A673 (cell line): ENCODE data around the gene FBXO34. TPM values are rescaled to one million over a fixed set of nuclear protein-coding genes. Genes with fewer than 3 reads are reported as not detected.

Experiments
- BruUV-seq: library from RNA; stranded (reverse); fragments of 400-500 nt; replicated peaks from 2 replicates; lab custom pipeline; 2021; lab: Mats Ljungman, UMichigan
- CTCF ChIA-PET: fragments of 300-600 bp; sonication (Branson Sonifier 250); formaldehyde crosslinking; loops from one replicate; lab custom pipeline; 2022; ENCODE audit warnings: antibody characterized with exemption; lab: Charles Lee
- POLR2A ChIA-PET: fragments of 300-600 bp; sonication (Branson Sonifier 250); formaldehyde crosslinking; loops from one replicate; lab custom pipeline; 2022; ENCODE audit warnings: antibody characterized with exemption; ENCODE audit not compliant: low non-redundant PET; lab: Charles Lee
- DNase-seq: peaks from one replicate; pipeline ENCODE4 v3.0.0-alpha.2; 2015; ENCODE audit warnings: low spot score
- H3K27ac ChIP-seq: fragments of 200-600 bp; sonication (generic); 2 replicates; pipeline ENCODE4 v1.5.1; 2016; ENCODE audit warnings: mixed run types, low read depth, mild to moderate bottlenecking, mixed read lengths, antibody characterized with exemption, low read length; ENCODE audit not compliant: poor library complexity, severe bottlenecking
- H3K27me3 ChIP-seq: fragments of 200-600 bp; sonication (generic); replicated peaks from 2 replicates; pipeline ENCODE4 v1.6.1; 2017; ENCODE audit warnings: mixed run types, low read depth, mild to moderate bottlenecking, mixed read lengths, antibody characterized with exemption, low read length; ENCODE audit not compliant: insufficient read depth, poor library complexity
- H3K36me3 ChIP-seq: fragments of 200-600 bp; sonication (generic); 2 replicates; pipeline ENCODE4 v1.6.1; 2016; ENCODE audit warnings: mixed run types, mild to moderate bottlenecking, mixed read lengths, antibody characterized with exemption, low read length; ENCODE audit not compliant: insufficient read depth, poor library complexity, severe bottlenecking
- H3K4me1 ChIP-seq: fragments of 200-600 bp; sonication (generic); 2 replicates; pipeline ENCODE4 v1.6.1; 2017; ENCODE audit warnings: mixed run types, mild to moderate bottlenecking, mixed read lengths, antibody characterized with exemption, low read length; ENCODE audit not compliant: insufficient read depth, poor library complexity, severe bottlenecking
- H3K4me3 ChIP-seq: fragments of 200-600 bp; sonication (generic); 2 replicates; pipeline ENCODE4 v1.5.1; 2016; ENCODE audit warnings: low read depth, mixed run types, mild to moderate bottlenecking, mixed read lengths, low read length; ENCODE audit not compliant: poor library complexity, severe bottlenecking
- H3K9me3 ChIP-seq: fragments of 200-600 bp; sonication (generic); 2 replicates; pipeline ENCODE4 v1.6.1; 2016; ENCODE audit warnings: mixed run types, low read depth, mild to moderate bottlenecking, mixed read lengths, antibody characterized with exemption, low read length; ENCODE audit not compliant: poor library complexity, severe bottlenecking
- CTCF ChIP-seq: fragments of 300-800, 200-600 bp; sonication (generic); conservative IDR thresholded peaks from 2 replicates; pipeline ENCODE4 v1.5.1; 2017; ENCODE audit warnings: low read depth, mild to moderate bottlenecking, antibody characterized with exemption, low read length, moderate library complexity, mixed read lengths
- EZH2 ChIP-seq: fragments of 200-600 bp; sonication (generic); IDR thresholded peaks from 2 replicates; pipeline ENCODE4 v1.6.1; 2017; ENCODE audit warnings: borderline replicate concordance, low read depth, mild to moderate bottlenecking, mixed read lengths, antibody characterized with exemption, low read length; ENCODE audit not compliant: poor library complexity, severe bottlenecking
- intact Hi-C: fragments of 100-400 bp; cut with micrococcal nuclease; formaldehyde crosslinking; loops from one replicate; pipeline ENCODE4 v1.10.0; 2022; ENCODE audit not compliant: unreplicated experiment
- total RNA-seq: library from RNA; stranded (reverse); gene quantifications from 2 replicates; pipeline ENCODE4 v1.2.3, GENCODE V29; 2021

The FBXO34 gene
- total RNA-seq, 1 experiment from 2014 or later: 20.9 TPM

GRCh38 chr14:55239320-55239719 lies 31.9 kb upstream of the FBXO34 start:
- no peaks in the 10 kb centered on the region for H3K4me1 ChIP-seq
- no peak for DNase-seq
- H3K9me3 ChIP-seq: no peaks in the 10 kb centered on the region
- H3K36me3 ChIP-seq: no peaks in the 10 kb centered on the region
- TF ChIP-seq EZH2 (no peak), CTCF (no peak)
- POLR2A ChIA-PET: no interaction called here
- no TSS peak for BruUV-seq
- H3K27me3 ChIP-seq: no peaks in the 10 kb centered on the region
- no peak overlapping the region for H3K4me3 ChIP-seq
- no peak overlapping the region for H3K27ac ChIP-seq
- intact Hi-C loops: no loop called here
- CTCF ChIA-PET: no interaction called here

GRCh38 chr14:55240526-55241178 lies 30.6 kb upstream of the FBXO34 start:
- ChIA-PET POLR2A (no interaction called here), CTCF (no interaction called here)
- intact Hi-C loops: no loop called here
- Histone ChIP-seq H3K4me3 (no peak overlapping the region), H3K9me3 (no peaks in the 10 kb centered on the region), H3K27ac (no peak overlapping the region), H3K4me1 (no peaks in the 10 kb centered on the region), H3K36me3 (no peaks in the 10 kb centered on the region), H3K27me3 (no peaks in the 10 kb centered on the region)
- BruUV-seq: no TSS peak
- no peak for TF ChIP-seq CTCF
- TF ChIP-seq EZH2: no peak
- DNase-seq: no peak

- ChIA-PET POLR2A (no interaction called here), CTCF (no interaction called here)
- Histone ChIP-seq H3K4me3 (no peak overlapping the region), H3K36me3 (no peaks in the 10 kb centered on the region), H3K4me1 (no peaks in the 10 kb centered on the region), H3K9me3 (no peaks in the 10 kb centered on the region), H3K27ac (no peak overlapping the region), H3K27me3 (no peaks in the 10 kb centered on the region)
- intact Hi-C loops: no loop called here
- no TSS peak for BruUV-seq
- DNase-seq: no peak
- TF ChIP-seq CTCF: no peak
- no peak for TF ChIP-seq EZH2
Measured at GRCh38 chr14:55241673-55242072, 29.5 kb upstream of the FBXO34 start.
